Naive thymus-derived CD8-positive, alpha-beta T cell (primary cell): ENCODE results near the gene NANOS2. TPM values are rescaled to one million over a fixed set of nuclear protein-coding genes. Genes with fewer than 3 reads are reported as not detected.
"Not testable (repeated sequence)": the region's sequence is repeated elsewhere in the genome, so short reads cannot be mapped to it uniquely, and the experiment has no call there.

Experiments used
- ATAC-seq, 2 donors: fragments of 150-1000 bp; cut with Tn5 transposase in 1 of 2; sonication (Bioruptor Pico), chemical (Tn5 transposase) in 1 of 2; 1 replicate in 1 of 2; 2 replicates in 1 of 2; pipeline ENCODE4 v1.10.0; 2021; ENCODE audit warnings: mild to moderate bottlenecking in 2 of 2, moderate library complexity in 2 of 2
- POLR2A ChIA-PET: fragments of 350-600 bp; sonication (Branson Sonifier 250); formaldehyde crosslinking; loops from one replicate; lab custom pipeline; 2021; ENCODE audit warnings: antibody characterized with exemption; lab: Charles Lee
- DNase-seq, 10 donors: peaks; one replicate each; pipeline versions ENCODE4 v3.0.0 to v3.0.0-alpha.2; 2020 to 2022
- H3K27ac Mint-ChIP-seq, 10 donors: one replicate each; pipeline ENCODE4 v1.8.0; 2020 to 2022; ENCODE audit warnings: mild to moderate bottlenecking in 10 of 10, mixed read lengths in 10 of 10, moderate library complexity in 4 of 10, inconsistent platforms in 1 of 10
- H3K27me3 Mint-ChIP-seq, 5 donors: one replicate each; pipeline ENCODE4 v1.8.0; 2021 to 2022; ENCODE audit warnings: mixed read lengths in 5 of 5
- H3K36me3 Mint-ChIP-seq, 3 donors: one replicate each; pipeline ENCODE4 v1.8.0; 2020 to 2022; ENCODE audit warnings: mixed read lengths in 3 of 3, mild to moderate bottlenecking in 2 of 3, inconsistent platforms in 1 of 3
- H3K4me1 Mint-ChIP-seq, 4 donors: one replicate each; pipeline ENCODE4 v1.8.0; 2021 to 2022; ENCODE audit warnings: mixed read lengths in 4 of 4
- H3K4me3 Mint-ChIP-seq, 10 donors: one replicate each; pipeline ENCODE4 v1.8.0; 2020 to 2022; ENCODE audit warnings: mild to moderate bottlenecking in 10 of 10, mixed read lengths in 10 of 10, moderate library complexity in 6 of 10, inconsistent platforms in 1 of 10
- H3K9me3 Mint-ChIP-seq, 9 donors: one replicate each; pipeline ENCODE4 v1.8.0; 2020 to 2022; ENCODE audit warnings: mixed read lengths in 9 of 9, mild to moderate bottlenecking in 3 of 9, inconsistent platforms in 1 of 9, moderate library complexity in 1 of 9
- polyA plus RNA-seq, 3 donors: library from polyadenylated mRNA; unstranded; fragments of 300-500 nt; fragmentation: Illumina TruSeq; gene quantifications; one replicate each; pipeline ENCODE4 v1.2.3, GENCODE V29; 2021
- total RNA-seq, 8 experiments: library from RNA in 2 of 8; stranded (reverse) in 2 of 8; gene quantifications; one replicate each; pipeline ENCODE4 v1.2.3 and lab custom pipeline; 2021 to 2026

The NANOS2 gene
- total and polyA plus RNA-seq, 5 experiments from 2014 or later = not detected

GRCh38 chr19:45901432-45901911, 13.1 kb downstream of the NANOS2 start:
- H3K36me3 Mint-ChIP-seq = peaks cover 0 to 24% (median 2%) of the 10 kb centered on the region in 3 donors
- POLR2A ChIA-PET = interaction anchor here (0.5 to 4.1 kb wide), 4 partner anchors 15 to 423 kb away, joined by 3 to 46 read pairs (median 6); partner anchors contain the start of gene IRF2BP1
- no peaks in the 10 kb centered on the region for H3K27me3 Mint-ChIP-seq
- DNase-seq (peak in 5 of 10 donors; percentile 15 to 46 (median 31)), ATAC-seq (peak; percentile 11 to 24)
- H3K27ac Mint-ChIP-seq = no peak overlapping the region
- peak overlapping the region; percentile 41 to 95 (median 58) for H3K4me3 Mint-ChIP-seq
- H3K4me1 Mint-ChIP-seq = peaks cover 5 to 26% (median 23%) of the 10 kb centered on the region in 4 donors
- no peaks in the 10 kb centered on the region for H3K9me3 Mint-ChIP-seq

- no peak for ATAC-seq
- Mint-ChIP-seq H3K9me3 (no peaks in the 10 kb centered on the region), H3K36me3 (peaks cover 0 to 26% (median 2%) of the 10 kb centered on the region in 3 donors), H3K4me1 (peaks cover 5 to 26% (median 23%) of the 10 kb centered on the region in 4 donors), H3K27me3 (no peaks in the 10 kb centered on the region), H3K4me3 (peak overlapping the region; percentile 33 to 95 (median 59)), H3K27ac (peak overlapping the region in 3 of 10 donors; percentile 10 to 25 (median 24))
- POLR2A ChIA-PET = interaction anchor here (0.6 to 4.1 kb wide), 3 partner anchors 14 to 422 kb away, joined by 3 to 46 read pairs (median 10); partner anchors contain the start of gene IRF2BP1
- DNase-seq = no peak
These were observed 13.7 kb downstream of the NANOS2 start for GRCh38 chr19:45900738-45901431.

GRCh38 chr19:45899919-45900589, 14.5 kb downstream of the NANOS2 start:
- H3K9me3 Mint-ChIP-seq = no peaks in the 10 kb centered on the region
- peak overlapping the region in 1 of 10 donors; percentile 56 for H3K27ac Mint-ChIP-seq
- peaks cover 5 to 29% (median 23%) of the 10 kb centered on the region in 4 donors for H3K4me1 Mint-ChIP-seq
- peaks cover 0 to 34% (median 2%) of the 10 kb centered on the region in 3 donors for H3K36me3 Mint-ChIP-seq
- ATAC-seq (no peak), DNase-seq (no peak)
- peak overlapping the region in 7 of 10 donors; percentile 1 to 95 (median 33) for H3K4me3 Mint-ChIP-seq
- H3K27me3 Mint-ChIP-seq = no peaks in the 10 kb centered on the region
- POLR2A ChIA-PET = interaction anchor here (0.7 to 4.1 kb wide), 2 partner anchors 14 to 1449 kb away, joined by 6 to 46 read pairs; partner anchors contain the start of genes DHX34 and IRF2BP1

- Mint-ChIP-seq H3K36me3 (peaks cover 0 to 37% (median 2%) of the 10 kb centered on the region in 3 donors), H3K27me3 (no peaks in the 10 kb centered on the region), H3K9me3 (no peaks in the 10 kb centered on the region), H3K4me1 (peaks cover 5 to 29% (median 23%) of the 10 kb centered on the region in 4 donors), H3K4me3 (peak overlapping the region in 2 of 10 donors; percentile 6 to 18), H3K27ac (no peak overlapping the region)
- DNase-seq (no peak), ATAC-seq (no peak)
- POLR2A ChIA-PET = no interaction called here
These were observed 15.3 kb downstream of the NANOS2 start for GRCh38 chr19:45899253-45899652.

GRCh38 chr19:45897261-45897812, 17.2 kb downstream of the NANOS2 start:
- H3K27me3 Mint-ChIP-seq = no peaks in the 10 kb centered on the region
- H3K27ac Mint-ChIP-seq = no peak overlapping the region
- no peak for DNase-seq
- POLR2A ChIA-PET = no interaction called here
- H3K36me3 Mint-ChIP-seq = peaks cover 0 to 39% (median 2%) of the 10 kb centered on the region in 3 donors
- no peak overlapping the region for H3K4me3 Mint-ChIP-seq
- peaks cover 6 to 21% (median 17%) of the 10 kb centered on the region in 4 donors for H3K4me1 Mint-ChIP-seq
- no peak for ATAC-seq
- H3K9me3 Mint-ChIP-seq = no peaks in the 10 kb centered on the region

GRCh38 chr19:45895983-45896599, 18.5 kb downstream of the NANOS2 start:
- H3K27me3 Mint-ChIP-seq, DNase-seq, ATAC-seq, H3K9me3 Mint-ChIP-seq, POLR2A ChIA-PET, H3K4me3 Mint-ChIP-seq, H3K27ac Mint-ChIP-seq: not testable (repeated sequence)
- peaks cover 6 to 17% (median 12%) of the 10 kb centered on the region in 4 donors for H3K4me1 Mint-ChIP-seq
- peaks cover 0 to 39% (median 2%) of the 10 kb centered on the region in 3 donors for H3K36me3 Mint-ChIP-seq

GRCh38 chr19:45895519-45895972, 19.0 kb downstream of the NANOS2 start:
- no peaks in the 10 kb centered on the region for H3K27me3 Mint-ChIP-seq
- H3K9me3 Mint-ChIP-seq = no peaks in the 10 kb centered on the region
- no peak for DNase-seq
- POLR2A ChIA-PET = no interaction called here
- peaks cover 0 to 39% (median 2%) of the 10 kb centered on the region in 3 donors for H3K36me3 Mint-ChIP-seq
- H3K4me3 Mint-ChIP-seq = peak overlapping the region in 1 of 10 donors; percentile 12
- peaks cover 6 to 11% (median 7%) of the 10 kb centered on the region in 4 donors for H3K4me1 Mint-ChIP-seq
- ATAC-seq = no peak
- H3K27ac Mint-ChIP-seq = no peak overlapping the region

GRCh38 chr19:45890877-45891276, 23.7 kb downstream of the NANOS2 start:
- Mint-ChIP-seq H3K9me3 (no peaks in the 10 kb centered on the region), H3K4me3 (no peak overlapping the region), H3K27ac (no peak overlapping the region), H3K36me3 (peaks cover 0 to 17% (median 0%) of the 10 kb centered on the region in 3 donors), H3K27me3 (no peaks in the 10 kb centered on the region), H3K4me1 (peaks cover 8 to 12% (median 11%) of the 10 kb centered on the region in 4 donors)
- DNase-seq (no peak), ATAC-seq (no peak)
- POLR2A ChIA-PET = interaction anchor here (0.5 kb wide), 1 partner anchor 945 kb away, joined by 4 read pairs; no protein-coding TSS in a partner anchor

GRCh38 chr19:45889210-45889885, 25.2 kb downstream of the NANOS2 start:
- POLR2A ChIA-PET = interaction anchor here (1.3 kb wide), 1 partner anchor 26 kb away, joined by 6 read pairs; the partner anchor contains the start of gene SYMPK
- Mint-ChIP-seq H3K36me3 (peaks cover 0 to 6% (median 0%) of the 10 kb centered on the region in 3 donors), H3K27me3 (no peaks in the 10 kb centered on the region), H3K27ac (peak overlapping the region in 2 of 10 donors; percentile 84 to 90), H3K4me1 (peaks cover 8 to 14% (median 12%) of the 10 kb centered on the region in 4 donors), H3K4me3 (no peak overlapping the region), H3K9me3 (no peaks in the 10 kb centered on the region)
- ATAC-seq (no peak), DNase-seq (no peak)

- Mint-ChIP-seq H3K4me3 (peak overlapping the region; percentile 91 to 99 (median 98)), H3K27ac (peak overlapping the region; percentile 95 to 100 (median 98)), H3K27me3 (no peaks in the 10 kb centered on the region), H3K9me3 (peaks cover 0 to 2% (median 0%) of the 10 kb centered on the region in 9 donors), H3K36me3 (peaks cover 0 to 4% (median 0%) of the 10 kb centered on the region in 3 donors), H3K4me1 (peaks cover 13 to 25% (median 22%) of the 10 kb centered on the region in 4 donors)
- DNase-seq = no peak
- ATAC-seq = no peak
- POLR2A ChIA-PET = interaction anchor here (1.2 to 3.9 kb wide), 3 partner anchors 15 to 25 kb away, joined by 6 to 46 read pairs (median 33); partner anchors contain the start of genes FOXA3, MYPOP and SYMPK
These were observed 27.3 kb downstream of the NANOS2 start for GRCh38 chr19:45887200-45887710.
